ENCODE measurements around the gene TYMS.

The TYMS gene

GRCh38 chr18:657311-658000, at the start of gene TYMS:
TSS of gene TYMS (plus strand) at chr18:657653. CDS start at chr18:657743, 90 bp downstream.
- peak; percentile 96 for DNase-seq

- DNase-seq, result no peak
Observed at GRCh38 chr18:607930-608329, 49.5 kb upstream of the TYMS start.

DNA sequence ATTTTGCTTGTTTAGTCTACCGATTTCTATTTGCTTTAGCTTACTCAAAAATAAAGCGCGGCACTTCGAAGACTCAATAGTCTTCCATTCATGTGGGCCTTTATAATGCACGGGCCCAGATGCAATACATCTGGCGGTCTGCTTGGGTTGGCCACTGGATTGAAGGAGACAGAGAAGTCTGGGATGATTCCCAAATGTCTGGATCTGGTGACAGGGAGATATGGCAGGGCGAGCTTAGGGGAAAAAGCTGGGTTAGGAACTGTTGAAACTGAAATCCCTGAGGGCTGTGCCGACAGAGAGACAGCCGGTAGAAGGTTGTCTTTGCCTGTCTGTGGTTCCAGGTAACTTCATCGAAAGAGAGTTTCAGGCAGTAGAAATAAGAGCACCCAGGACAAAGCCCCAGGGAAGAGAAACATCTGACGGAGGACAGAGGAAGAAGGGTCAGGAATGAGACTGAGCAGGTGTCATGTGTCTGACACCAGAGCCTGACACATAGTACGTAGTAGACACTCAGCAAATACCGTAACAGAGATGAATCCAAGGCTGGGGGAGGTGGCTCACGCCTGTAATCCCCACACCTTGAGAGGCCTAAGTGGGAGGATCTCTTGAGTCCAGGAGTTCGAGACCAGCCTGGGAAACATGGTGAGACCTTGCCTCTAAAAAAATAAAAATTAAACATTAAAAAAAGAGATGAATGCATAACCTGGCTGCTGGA, 47.1 kb upstream of the TYMS start:
- no peak for DNase-seq

DNA sequence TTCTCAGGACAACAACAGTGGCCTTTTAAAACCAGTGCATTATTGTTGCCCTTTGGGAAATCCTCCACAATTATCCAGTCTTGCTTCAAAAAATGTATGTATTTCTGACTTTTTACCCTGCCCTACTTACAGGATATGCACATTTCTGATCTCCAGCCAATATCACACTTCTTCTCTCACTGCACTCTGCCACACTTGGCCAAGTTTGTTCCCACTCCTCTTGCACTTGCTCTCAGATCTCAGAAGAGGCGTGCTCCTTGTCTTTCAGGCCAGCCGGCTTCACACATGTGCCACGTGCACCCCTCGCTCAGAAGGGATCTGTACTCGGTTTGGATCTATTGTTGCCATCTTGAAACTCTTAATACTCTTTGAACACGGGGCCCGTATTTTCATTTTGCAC, 45.3 kb upstream of the TYMS start:
- DNase-seq, result no peak

DNA sequence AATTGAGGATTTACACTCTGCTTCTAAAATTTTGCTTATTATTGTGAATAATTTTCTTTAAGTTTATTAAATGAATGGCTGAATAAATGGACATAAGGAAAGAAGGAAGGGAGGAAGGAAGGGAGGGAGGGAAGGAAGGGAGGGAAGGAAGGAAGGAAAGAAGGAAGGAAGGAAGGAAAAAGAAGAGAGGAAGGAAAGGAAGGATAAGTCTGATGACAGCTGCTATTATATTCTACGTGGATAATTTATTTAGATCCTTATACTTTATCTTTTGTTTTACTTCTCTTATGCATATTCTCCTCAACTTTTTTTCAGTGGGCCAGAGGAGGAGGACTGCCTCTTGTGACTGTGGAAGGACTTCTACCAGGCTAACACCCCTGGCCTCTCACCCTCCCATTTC, 43.3 kb upstream of the TYMS start:
- no peak for DNase-seq

DNA sequence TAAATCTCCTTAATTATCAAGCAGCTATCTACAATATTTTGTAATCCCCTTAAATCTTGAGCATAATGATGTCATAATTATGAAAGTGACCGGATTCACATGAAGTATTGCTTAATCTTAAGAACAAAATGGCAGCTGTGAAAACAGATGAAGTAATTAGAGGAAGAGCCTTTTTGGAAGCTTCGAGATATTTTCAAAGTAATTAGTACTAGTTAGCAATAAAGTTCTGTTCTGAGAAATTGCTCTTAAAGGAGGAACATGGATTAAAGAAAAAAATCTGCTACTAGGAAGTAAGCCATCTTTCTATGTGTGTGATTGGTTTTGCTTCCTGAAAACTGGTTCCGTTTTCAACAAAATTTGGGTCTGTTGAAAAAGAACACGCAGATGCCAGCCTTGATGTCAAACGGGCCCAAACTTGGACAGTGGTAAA, 42.3 kb upstream of the TYMS start:
- DNase-seq, result no peak

- no peak for DNase-seq
Observed at GRCh38 chr18:615773-616172, 41.7 kb upstream of the TYMS start.

- DNase-seq, result peak; percentile 43
Observed at GRCh38 chr18:616380-616995, 41.0 kb upstream of the TYMS start.

- DNase-seq, result no peak
Observed at GRCh38 chr18:617970-618504, 39.4 kb upstream of the TYMS start.

GRCh38 chr18:618618-619017, 38.8 kb upstream of the TYMS start:
- no peak for DNase-seq

DNA sequence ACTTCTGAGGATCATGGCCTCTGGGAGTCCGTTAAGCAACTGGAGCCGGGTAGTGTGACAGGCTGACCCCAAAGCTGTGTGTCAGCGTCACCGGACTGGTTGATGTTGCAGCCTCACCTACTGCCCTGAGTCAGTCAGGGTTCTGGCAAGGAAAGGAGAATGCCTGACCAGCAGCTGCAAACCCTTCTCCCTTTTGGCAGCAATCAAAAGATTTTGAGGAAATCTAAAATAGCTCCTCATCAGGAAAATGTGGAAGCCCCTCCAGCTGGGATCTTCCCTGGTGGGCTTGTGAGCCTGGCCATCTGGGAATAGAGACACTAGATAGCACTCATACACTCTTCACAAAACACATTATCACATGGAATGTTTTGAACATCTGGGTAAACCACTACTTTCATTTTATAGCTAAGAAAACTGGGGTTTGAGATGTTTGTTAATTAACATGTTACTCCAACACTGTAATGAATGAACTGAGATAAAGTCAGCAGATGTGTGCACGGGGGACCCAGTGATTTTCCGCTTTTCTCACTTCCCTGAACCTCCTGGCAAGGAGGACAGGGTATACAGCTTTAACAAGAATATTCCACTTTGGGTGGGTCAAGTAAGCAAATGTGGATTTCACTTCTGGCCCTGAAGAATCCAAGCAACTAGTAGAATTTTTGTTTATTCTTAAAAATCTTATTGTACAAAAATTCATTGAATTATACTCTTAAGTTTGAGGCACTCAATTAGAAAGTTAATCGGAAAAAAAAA, 36.0 kb upstream of the TYMS start:
- no peak for DNase-seq

DNA sequence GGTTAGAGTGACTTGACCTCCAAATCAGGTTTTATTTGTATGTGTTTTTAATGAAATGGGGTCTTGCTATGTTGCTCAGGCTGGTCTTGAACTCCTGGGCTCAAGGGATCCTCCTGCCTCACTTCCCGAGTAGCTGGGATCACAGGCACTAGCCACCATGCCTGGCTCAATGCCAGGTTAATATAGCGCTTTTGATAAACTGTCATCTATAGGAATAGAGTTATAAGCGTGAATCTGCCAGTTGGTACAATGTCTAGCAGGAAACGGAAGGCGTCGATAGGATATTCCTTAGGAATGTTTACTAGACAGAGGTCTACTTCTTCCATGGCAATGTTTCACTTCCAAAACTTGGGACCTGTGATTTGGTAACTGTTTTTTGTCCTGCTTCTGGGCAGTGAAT, 35.2 kb upstream of the TYMS start:
- no peak for DNase-seq

DNA sequence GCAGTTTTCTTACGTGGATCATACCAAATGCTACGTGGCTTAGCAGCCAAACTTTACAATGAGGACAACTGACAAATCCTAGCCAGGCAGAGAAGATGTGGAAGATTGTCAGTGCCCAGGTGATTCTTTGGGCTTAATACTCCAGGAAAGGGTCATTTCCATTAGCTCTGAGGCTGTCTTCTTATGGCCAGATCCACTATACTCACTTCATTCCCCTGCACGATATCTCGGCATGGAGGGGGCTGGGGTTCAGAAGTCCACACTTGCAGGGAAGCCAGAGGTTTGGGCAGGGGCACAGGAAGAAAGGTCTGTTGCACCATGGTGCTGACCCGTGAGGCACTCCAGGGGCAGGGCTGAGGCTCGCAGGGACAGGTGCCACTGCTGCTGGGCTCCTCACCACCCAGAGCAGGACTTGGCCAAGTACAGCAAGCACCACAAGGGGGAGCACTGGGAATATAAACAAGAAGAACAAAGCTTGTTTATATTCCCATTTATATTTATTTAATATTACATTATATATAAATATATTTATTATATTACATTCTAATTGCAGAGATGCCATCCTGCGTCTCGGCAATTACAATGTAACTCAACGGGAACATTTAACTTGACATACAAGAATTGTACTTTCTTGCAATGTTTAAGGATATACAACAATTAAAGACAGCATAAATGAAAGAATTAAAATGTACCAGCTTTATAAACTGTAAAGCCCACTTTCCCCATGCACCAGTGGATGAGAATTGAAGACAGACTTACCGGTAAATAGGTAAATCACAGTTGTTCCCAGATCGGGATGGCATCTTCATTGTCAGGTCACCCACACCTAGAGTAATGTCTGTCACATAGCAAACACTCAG, 33.5 kb upstream of the TYMS start:
- peak; percentile 84 for DNase-seq

DNA sequence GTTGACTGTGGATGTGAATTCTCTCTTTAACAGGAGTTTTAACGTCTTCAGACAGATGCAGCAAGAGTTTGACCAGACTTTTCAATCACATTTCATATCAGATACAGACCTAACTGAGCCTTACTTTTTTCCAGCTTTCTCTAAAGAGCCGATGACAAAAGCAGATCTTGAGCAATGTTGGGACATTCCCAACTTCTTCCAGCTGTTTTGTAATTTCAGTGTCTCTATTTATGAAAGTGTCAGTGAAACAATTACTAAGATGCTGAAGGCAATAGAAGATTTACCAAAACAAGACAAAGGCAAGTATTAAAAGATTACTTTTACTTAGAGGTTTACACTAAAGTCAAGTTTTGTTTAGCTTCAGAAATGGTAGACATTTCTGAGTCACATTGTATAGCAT, 30.2 kb upstream of the TYMS start:
- no peak for DNase-seq

DNA sequence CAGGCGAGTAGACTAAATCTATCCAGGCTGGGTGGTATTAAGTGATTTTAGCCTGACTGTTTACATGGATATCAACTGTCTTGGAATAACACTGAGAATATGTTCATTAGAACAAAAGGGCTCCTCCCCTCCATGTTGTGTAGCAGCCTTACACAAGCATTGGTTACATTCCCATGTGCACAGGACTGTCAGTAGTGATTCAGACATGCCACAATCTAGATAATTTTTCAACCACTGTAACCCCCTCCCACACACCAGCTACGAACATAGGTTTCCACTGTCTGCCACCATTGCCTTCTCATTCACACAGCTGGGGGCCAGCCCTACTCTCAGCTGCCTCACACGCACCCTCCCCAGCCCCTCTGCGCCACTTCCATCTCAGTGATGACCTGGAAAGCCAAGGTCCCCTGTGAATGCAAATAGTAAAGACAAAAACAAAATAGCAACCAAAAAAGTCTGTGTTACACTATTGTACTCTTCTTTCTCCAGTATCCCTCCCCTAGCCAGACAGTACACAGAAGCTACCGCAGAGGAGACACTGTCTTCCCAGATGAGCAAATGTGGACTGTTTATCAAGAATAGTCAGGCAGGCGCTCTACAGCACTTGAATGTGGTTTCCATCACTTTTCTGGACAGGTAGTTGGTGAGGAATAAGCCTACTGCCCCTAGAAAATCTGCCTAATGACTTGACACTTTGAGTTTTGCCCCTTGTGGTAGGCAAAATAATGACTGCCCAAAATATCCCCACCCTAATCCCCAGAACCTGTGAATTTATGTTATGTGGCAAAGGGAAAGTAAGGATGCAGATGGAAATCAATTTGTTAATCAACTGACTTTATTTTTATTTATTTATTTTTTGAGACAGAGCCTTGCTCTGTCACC, 27.9 kb upstream of the TYMS start:
- DNase-seq, result no peak

- DNase-seq, result no peak
Observed at GRCh38 chr18:631560-631959, 25.9 kb upstream of the TYMS start.

DNA sequence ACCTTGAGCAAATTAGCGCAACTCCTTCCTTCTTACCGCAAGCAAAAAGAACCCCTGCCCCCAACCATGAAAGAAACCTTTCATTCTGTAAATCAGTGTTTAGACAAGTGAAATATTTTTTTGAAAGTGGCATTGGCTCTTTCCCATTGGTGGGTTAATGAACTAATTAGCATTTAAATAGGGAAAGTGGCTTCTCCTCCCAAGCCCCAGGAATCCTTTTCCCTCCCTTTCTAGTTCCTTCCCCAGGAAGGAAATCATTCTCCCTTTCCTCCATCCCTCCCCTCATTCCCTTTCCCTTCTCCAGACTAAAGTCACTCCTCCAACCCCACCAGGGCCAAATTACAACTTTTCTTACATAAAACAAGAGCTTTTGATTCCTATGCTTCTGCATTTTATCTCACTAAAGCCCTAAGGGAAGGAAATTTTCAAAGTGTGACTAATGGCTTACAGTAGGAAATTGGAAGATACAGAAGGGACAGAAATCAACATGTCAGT, 22.9 kb upstream of the TYMS start:
- DNase-seq, result no peak

- peak; percentile 60 for DNase-seq
Observed at GRCh38 chr18:635171-635570, 22.3 kb upstream of the TYMS start.

GRCh38 chr18:641224-641623, 16.2 kb upstream of the TYMS start:
- no peak for DNase-seq

DNA sequence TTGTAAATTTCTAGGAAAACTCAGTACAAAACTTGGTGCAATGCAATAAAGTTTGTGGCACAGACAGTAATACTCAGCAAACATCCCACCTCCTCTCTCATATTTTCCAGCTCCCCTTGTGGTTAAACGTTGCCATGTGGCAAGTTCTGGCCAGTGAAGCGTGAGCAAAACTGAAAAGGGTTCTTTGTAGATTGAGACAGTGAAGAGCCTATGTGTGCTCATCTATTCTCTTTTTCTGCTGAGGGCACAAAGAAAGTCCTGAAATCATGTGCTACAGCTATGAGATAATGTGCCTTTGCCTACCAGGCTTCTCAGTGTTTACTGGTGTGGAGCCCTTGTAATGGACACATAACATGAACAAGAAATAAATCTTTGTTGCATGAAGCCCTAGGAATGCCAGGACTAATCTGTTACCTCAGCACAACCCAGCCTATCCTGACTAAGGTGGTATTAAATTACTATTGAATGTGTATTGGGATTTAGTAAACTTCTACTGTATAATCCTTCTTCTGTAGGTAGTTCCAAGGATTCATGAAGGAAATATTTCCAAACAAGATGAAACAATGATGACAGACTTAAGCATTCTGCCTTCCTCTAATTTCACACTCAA, 13.0 kb upstream of the TYMS start:
- no peak for DNase-seq

GRCh38 chr18:647304-647703, 10.1 kb upstream of the TYMS start:
- no peak for DNase-seq

All from NCI-H146 (cell line).